Activated T-helper 17 cell treated with anti-CD3 and anti-CD28 coated beads, Interleukin-2, amount 50 U/mL, for 72 hours (primary cell): ENCODE results near the gene KLF5. TPM values are rescaled to one million over a fixed set of nuclear protein-coding genes. Genes with fewer than 3 reads are reported as not detected.

Experiments
- ATAC-seq: fragments of 150-1000 bp; cut with Tn5 transposase; replicated peaks from 2 replicates; pipeline ENCODE4 v1.10.0; 2021; ENCODE audit warnings: mild to moderate bottlenecking, moderate library complexity
- H3K27ac Mint-ChIP-seq: one replicate; pipeline ENCODE4 v1.8.0; 2022; ENCODE audit warnings: mixed read lengths
- H3K27me3 Mint-ChIP-seq: one replicate; pipeline ENCODE4 v1.8.0; 2022; ENCODE audit warnings: mixed read lengths
- H3K36me3 Mint-ChIP-seq: one replicate; pipeline ENCODE4 v1.8.0; 2022; ENCODE audit warnings: low read depth, mild to moderate bottlenecking, mixed read lengths
- H3K4me1 Mint-ChIP-seq: one replicate; pipeline ENCODE4 v1.8.0; 2022; ENCODE audit warnings: mixed read lengths
- H3K4me3 Mint-ChIP-seq: one replicate; pipeline ENCODE4 v1.8.0; 2022; ENCODE audit warnings: mild to moderate bottlenecking, mixed read lengths
- H3K9me3 Mint-ChIP-seq: one replicate; pipeline ENCODE4 v1.8.0; 2022; ENCODE audit warnings: mixed read lengths
- total RNA-seq, 2 donors: library from RNA; stranded (reverse); gene quantifications; one replicate each; pipeline ENCODE4 v1.2.3, GENCODE V29; 2022

KLF5 gene
- total RNA-seq, 2 donors from 2014 or later: 3.5 to 5.2 TPM

GRCh38 chr13:73109969-73110368 lies 51.2 kb downstream of the KLF5 start:
- H3K36me3 Mint-ChIP-seq: no peaks in the 10 kb centered on the region
- ATAC-seq: no peak
- H3K27me3 Mint-ChIP-seq: peaks cover 3% of the 10 kb centered on the region
- no peaks in the 10 kb centered on the region for H3K4me1 Mint-ChIP-seq
- H3K9me3 Mint-ChIP-seq: no peaks in the 10 kb centered on the region
- no peak overlapping the region for H3K27ac Mint-ChIP-seq
- no peak overlapping the region for H3K4me3 Mint-ChIP-seq

GRCh38 chr13:73110814-73111213 lies 52.0 kb downstream of the KLF5 start:
- Mint-ChIP-seq H3K36me3 (no peaks in the 10 kb centered on the region), H3K27ac (no peak overlapping the region), H3K4me1 (no peaks in the 10 kb centered on the region), H3K27me3 (peaks cover 3% of the 10 kb centered on the region), H3K9me3 (no peaks in the 10 kb centered on the region), H3K4me3 (no peak overlapping the region)
- ATAC-seq: no peak

GRCh38 chr13:73111331-73111730 lies 52.5 kb downstream of the KLF5 start:
- no peak overlapping the region for H3K4me3 Mint-ChIP-seq
- H3K27me3 Mint-ChIP-seq: peaks cover 3% of the 10 kb centered on the region
- no peak overlapping the region for H3K27ac Mint-ChIP-seq
- H3K4me1 Mint-ChIP-seq: no peaks in the 10 kb centered on the region
- no peak for ATAC-seq
- H3K36me3 Mint-ChIP-seq: no peaks in the 10 kb centered on the region
- no peaks in the 10 kb centered on the region for H3K9me3 Mint-ChIP-seq

- H3K4me1 Mint-ChIP-seq: no peaks in the 10 kb centered on the region
- no peaks in the 10 kb centered on the region for H3K27me3 Mint-ChIP-seq
- no peaks in the 10 kb centered on the region for H3K36me3 Mint-ChIP-seq
- no peak overlapping the region for H3K27ac Mint-ChIP-seq
- ATAC-seq: no peak
- H3K9me3 Mint-ChIP-seq: no peaks in the 10 kb centered on the region
- no peak overlapping the region for H3K4me3 Mint-ChIP-seq
Observed at GRCh38 chr13:73119612-73120011, 60.8 kb downstream of the KLF5 start.
